ENCODE measurements around the gene TRAPPC2L. TPM values are rescaled to one million over a fixed set of nuclear protein-coding genes. Genes with fewer than 3 reads are reported as not detected.

TRAPPC2L gene
- total RNA-seq, 2 donors from 2014 or later = 110 TPM

DNA sequence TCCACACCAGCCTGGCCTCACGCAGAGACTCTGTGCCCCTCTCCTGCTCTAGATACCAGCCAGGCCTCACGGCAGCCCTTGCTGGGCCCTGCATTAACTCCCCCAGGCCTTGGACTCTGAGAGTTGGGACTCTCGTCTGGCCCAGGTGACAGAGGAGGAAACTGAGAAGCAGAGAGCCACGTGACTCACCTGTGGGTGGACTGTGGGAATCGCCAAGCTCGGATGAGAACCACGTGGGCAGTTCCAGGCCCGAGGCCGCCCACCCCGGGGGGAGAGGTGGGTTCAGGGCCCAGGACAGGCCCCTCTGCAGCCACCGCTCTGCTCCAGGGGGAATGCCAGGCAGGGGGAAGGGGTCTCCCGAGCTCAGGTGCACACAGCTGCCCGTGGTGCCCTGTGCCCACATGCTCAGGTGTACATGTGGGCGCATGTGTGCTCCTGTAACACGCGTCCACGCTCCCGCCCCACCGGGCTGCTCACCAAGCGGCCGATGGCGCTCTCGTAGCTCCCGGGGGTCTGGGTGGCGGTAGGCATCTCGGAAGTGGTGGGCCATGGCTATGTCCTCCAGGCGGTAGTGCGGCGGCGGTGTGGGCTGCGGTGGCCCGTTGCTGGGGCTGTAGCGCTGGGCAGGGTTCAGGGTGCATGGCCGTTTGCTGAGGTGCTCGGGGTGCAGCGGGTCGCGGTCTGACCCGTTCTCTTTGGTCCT is 27.8 kb downstream of the TRAPPC2L start:
- Mint-ChIP-seq H3K27me3 (ENCODE audit: insufficient read depth) (no peaks in the 10 kb centered on the region), H3K9me3 (no peaks in the 10 kb centered on the region), H3K27ac (no peak overlapping the region), H3K4me1 (no peaks in the 10 kb centered on the region), H3K36me3 (ENCODE audit: low read depth) (no peaks in the 10 kb centered on the region), H3K4me3 (no peak overlapping the region)
- Histone ChIP-seq H3K4me3 (ENCODE audit: low read length) (no peak overlapping the region), H3K9me3 (ENCODE audit: control insufficient read depth, low read length) (no peaks in the 10 kb centered on the region), H3K4me1 (ENCODE audit: control insufficient read depth, insufficient read depth, low read length) (no peaks in the 10 kb centered on the region), H3K36me3 (ENCODE audit: control insufficient read depth, insufficient read depth, low read length) (no peaks in the 10 kb centered on the region), H3K27ac (ENCODE audit: low read depth, low read length) (no peak overlapping the region), H3K9ac (ENCODE audit: extremely low read depth, low read length, poor library complexity, severe bottlenecking) (no peak overlapping the region), H3K27me3 (ENCODE audit: control insufficient read depth, insufficient read depth, low read length, poor library complexity, severe bottlenecking) (no peaks in the 10 kb centered on the region)
- 93 to 95% methylated on average over 36 to 39 of the region's 39 CpGs for WGBS, 2 experiments (ENCODE audit: insufficient coverage in 1 of 2, insufficient read length in 1 of 2)
- DNase-seq = no peak
- TF ChIP-seq CTCF (conservative IDR thresholded peaks at IDR 0.05) = no peak

DNA sequence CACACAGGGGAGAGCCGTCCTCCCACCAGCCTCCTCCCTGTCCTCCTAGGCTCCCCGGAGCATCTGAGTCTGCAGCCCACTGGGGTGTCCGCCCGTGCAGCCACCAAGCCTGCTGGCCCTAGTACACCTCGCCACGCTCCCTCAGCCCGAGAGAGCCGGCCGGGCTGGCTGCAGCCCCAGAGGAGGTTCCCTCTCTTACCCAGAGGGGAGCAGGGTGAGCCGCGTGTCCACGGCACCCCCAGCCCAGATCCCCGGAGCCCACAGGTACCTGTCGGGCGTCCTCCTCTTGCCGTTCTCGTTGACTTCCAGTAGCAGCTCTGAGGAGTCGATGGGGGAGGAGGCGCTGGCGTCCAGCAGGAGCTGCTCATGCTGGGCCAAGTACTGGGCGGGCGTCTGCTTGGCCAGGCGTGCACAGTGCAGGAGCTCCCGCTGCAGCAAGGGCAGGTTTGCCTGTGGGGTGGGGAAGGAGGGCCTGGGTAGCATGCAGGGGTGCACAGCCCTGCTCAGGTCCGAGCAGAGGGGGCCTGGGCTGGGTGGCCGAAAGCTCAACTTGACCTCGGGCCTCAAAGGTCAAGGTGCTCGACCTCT is 28.9 kb downstream of the TRAPPC2L start:
- WGBS, 2 experiments (ENCODE audit: insufficient coverage in 1 of 2, insufficient read length in 1 of 2) = 92 to 95% methylated on average over 17 to 28 of the region's 28 CpGs
- H3K36me3 Mint-ChIP-seq (ENCODE audit: low read depth) = no peaks in the 10 kb centered on the region
- Histone ChIP-seq H3K9ac (ENCODE audit: extremely low read depth, low read length, poor library complexity, severe bottlenecking) (no peak overlapping the region), H3K4me3 (ENCODE audit: low read length) (no peak overlapping the region), H3K9me3 (ENCODE audit: control insufficient read depth, low read length) (no peaks in the 10 kb centered on the region), H3K4me1 (ENCODE audit: control insufficient read depth, insufficient read depth, low read length) (no peaks in the 10 kb centered on the region), H3K27ac (ENCODE audit: low read depth, low read length) (no peak overlapping the region), H3K27me3 (ENCODE audit: control insufficient read depth, insufficient read depth, low read length, poor library complexity, severe bottlenecking) (no peaks in the 10 kb centered on the region), H3K36me3 (ENCODE audit: control insufficient read depth, insufficient read depth, low read length) (no peaks in the 10 kb centered on the region)
- TF ChIP-seq CTCF (conservative IDR thresholded peaks at IDR 0.05) = no peak
- no peak for DNase-seq
- H3K9me3 Mint-ChIP-seq = no peaks in the 10 kb centered on the region
- no peak overlapping the region for H3K27ac Mint-ChIP-seq
- no peaks in the 10 kb centered on the region for H3K27me3 Mint-ChIP-seq (ENCODE audit: insufficient read depth)
- no peak overlapping the region for H3K4me3 Mint-ChIP-seq
- no peaks in the 10 kb centered on the region for H3K4me1 Mint-ChIP-seq

- Histone ChIP-seq H3K9me3 (ENCODE audit: control insufficient read depth, low read length) (no peaks in the 10 kb centered on the region), H3K27me3 (ENCODE audit: control insufficient read depth, insufficient read depth, low read length, poor library complexity, severe bottlenecking) (no peaks in the 10 kb centered on the region), H3K9ac (ENCODE audit: extremely low read depth, low read length, poor library complexity, severe bottlenecking) (no peak overlapping the region), H3K4me3 (ENCODE audit: low read length) (no peak overlapping the region), H3K4me1 (ENCODE audit: control insufficient read depth, insufficient read depth, low read length) (no peaks in the 10 kb centered on the region), H3K27ac (ENCODE audit: low read depth, low read length) (no peak overlapping the region), H3K36me3 (ENCODE audit: control insufficient read depth, insufficient read depth, low read length) (no peaks in the 10 kb centered on the region)
- Mint-ChIP-seq H3K4me3 (no peak overlapping the region), H3K27me3 (ENCODE audit: insufficient read depth) (no peaks in the 10 kb centered on the region), H3K9me3 (no peaks in the 10 kb centered on the region), H3K27ac (no peak overlapping the region), H3K36me3 (ENCODE audit: low read depth) (no peaks in the 10 kb centered on the region), H3K4me1 (no peaks in the 10 kb centered on the region)
- no peak for DNase-seq
- no peak for TF ChIP-seq CTCF (conservative IDR thresholded peaks at IDR 0.05)
- 93 to 96% methylated on average over 14 to 15 of the region's 15 CpGs for WGBS, 2 experiments (ENCODE audit: insufficient coverage in 1 of 2, insufficient read length in 1 of 2)
These were observed 29.5 kb downstream of the TRAPPC2L start for GRCh38 chr16:88886420-88886844.
